NCI-H446 (cell line): ENCODE data around the gene PITPNC1.
A peak's percentile ranks its signal among the peaks of the same experiment; 100 is the strongest.
"Not testable (repeated sequence)": the region's sequence is repeated elsewhere in the genome, so short reads cannot be mapped to it uniquely, and the experiment has no call there.

Source experiments
- DNase-seq, 2 experiments: peaks; one replicate each; lab custom pipeline; 2025; lab: John Stamatoyannopoulos, UW

Gene PITPNC1

DNA sequence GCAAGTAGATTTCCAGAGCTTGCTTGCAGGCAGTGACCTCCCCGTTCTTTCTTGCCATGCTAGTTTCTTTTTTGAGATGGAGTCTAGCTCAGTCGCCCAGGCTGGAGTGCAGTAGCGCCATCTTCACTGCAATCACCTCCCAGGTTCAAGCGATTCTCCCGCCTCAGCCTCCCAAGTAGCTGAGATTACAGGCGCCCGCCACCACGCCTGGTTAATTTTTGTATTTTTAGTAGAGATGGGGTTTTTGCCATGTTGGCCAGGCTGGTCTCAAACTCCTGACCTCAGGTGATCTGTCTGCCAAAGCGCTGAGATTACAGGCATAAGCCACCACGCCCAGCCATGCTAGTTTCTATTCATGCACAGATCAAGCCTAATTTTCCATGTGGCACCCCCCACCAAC, 139.5 kb downstream of the PITPNC1 start:
- DNase-seq = not testable (repeated sequence)

DNA sequence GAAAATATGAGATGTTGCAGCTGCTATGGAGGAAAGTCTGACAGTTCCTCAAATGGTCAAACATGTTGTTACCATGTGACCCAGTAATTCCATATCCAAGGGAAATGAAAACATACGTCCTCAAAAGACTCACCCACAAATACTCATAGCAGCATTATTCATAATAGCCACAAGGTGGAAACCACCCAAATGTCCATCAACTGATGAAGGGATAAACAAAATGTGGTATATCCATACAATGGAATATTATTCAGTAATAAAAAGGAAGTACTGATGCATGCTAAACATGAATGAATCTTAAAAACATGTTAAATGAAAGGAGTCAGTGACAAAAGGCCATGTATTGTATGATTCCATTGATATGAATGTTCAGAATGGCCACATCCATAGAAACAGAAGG, 140.2 kb downstream of the PITPNC1 start:
- DNase-seq = no peak

DNA sequence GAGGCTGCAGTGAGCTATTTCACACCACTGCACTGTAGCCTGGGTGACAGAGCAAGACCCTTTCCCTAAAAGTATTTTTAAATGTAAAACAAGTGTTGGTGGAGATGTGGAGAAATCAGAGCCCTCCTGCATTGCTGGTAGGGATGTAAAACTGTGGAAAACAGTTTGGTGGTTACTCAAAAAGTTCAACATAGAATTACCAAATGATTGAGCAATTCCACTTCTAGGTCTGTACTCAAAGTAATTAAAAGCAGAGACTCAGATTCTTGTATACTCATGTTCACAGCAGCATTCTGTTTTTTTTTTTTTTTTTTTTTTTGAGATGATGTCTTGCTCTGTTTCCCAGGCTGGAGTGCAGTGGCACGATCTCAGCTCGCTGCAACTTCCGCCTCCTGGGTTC, 141.8 kb downstream of the PITPNC1 start:
- no peak for DNase-seq

DNA sequence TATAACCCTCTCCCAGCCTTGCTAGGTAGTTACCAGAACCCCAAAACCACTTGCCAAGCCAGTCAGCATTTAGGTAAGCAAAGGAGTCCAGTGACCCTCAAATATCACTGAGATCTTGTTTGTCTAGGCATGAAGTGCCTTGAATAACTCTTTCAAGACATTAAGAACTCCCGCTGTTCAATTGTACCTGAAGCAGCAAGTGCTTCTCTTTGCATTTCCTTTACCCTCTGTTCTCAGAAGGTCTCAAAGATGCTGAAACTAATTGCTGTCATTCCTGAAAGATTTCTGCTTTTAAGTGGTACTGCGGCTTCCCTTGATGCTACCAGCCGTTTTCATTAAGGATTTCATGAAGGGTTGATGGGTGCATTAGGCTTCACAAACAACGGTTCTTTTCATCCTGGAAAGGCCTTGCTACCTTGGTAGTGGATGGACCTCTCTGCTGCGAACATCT, 142.7 kb downstream of the PITPNC1 start:
- no peak for DNase-seq

DNA sequence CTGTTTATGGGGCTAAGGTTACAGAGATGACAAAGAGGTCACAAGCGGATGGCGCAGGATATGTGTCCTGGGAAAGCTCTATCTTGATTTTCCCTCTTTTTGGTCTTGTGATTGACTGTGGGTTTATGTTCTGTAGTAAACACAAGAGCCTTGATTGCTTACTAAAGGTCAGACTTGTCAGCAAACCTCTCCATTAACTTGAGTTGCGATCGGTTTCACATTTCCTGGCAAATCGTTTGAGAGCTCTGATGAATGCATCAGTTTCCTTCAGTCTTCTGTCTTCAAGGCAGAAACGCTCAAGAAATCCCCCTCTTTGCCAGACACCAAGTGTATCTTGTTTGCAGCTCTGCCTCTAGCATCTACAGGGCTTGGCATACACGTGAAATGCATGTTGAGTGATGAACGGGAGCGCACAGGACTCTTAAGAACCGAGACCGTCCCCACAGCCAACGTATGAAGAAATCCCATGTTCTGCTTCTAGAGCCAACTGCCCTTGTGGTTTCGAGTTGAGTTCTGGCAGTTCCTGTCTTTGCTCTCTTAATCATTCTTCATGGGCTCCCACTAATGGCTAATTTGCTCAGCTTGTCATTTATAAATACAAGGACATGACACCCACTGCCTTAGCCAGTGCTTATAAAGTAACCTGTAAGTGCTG, 143.3 kb downstream of the PITPNC1 start:
- DNase-seq = no peak

DNA sequence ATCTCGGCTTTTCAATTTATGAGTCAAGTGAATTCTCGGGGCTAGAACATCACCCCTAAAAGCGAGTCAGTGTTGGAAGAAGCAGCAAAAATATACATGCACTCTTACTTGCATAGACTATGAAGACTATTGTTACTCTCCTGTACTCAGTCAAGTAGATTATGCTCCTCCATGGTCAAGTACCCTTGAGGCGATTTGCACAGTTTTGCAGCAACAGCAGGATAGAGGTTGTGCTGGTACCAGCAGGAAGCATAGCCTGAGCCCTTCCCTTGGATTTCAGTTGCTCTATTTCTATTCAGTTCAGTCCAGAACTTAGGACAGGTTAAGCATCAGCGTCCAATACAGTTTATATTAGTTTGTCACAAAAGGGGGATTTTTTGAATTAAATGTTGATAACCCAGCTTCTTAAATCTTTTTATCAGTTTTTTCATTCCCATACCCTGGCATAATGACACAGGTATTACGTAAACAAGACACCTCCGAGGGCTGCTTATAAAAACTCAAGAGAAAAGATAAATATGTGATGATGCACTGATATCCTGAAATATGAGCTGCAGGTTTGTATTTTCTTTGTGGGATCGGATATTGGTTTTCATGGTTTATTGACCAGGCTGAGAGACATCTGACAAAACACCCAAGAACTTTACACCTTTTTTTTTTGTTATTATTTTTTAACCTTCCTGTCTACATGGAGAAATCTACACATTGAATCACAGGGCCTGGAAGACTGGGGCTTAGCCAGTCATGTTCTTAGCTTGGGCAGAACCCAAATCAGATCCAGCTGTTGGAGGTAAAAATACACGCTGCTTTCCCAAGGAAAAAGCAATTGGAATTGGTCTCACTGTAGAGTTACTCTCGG, 144.1 kb downstream of the PITPNC1 start:
- no peak for DNase-seq

DNA sequence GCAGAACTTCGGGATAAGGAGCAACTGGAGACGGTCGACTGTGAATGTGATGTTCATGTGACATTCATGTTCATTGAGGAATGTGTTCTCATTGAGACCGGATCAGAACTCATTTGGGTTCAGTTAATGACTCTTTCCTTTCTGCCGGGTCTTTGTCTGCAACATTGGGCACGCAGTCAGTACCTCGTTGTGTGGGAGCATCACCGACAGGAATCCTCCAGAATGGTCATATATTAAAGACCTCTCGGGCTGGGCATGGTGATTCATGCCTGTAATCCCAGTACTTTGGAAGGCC, 144.6 kb downstream of the PITPNC1 start:
- no peak for DNase-seq

DNA sequence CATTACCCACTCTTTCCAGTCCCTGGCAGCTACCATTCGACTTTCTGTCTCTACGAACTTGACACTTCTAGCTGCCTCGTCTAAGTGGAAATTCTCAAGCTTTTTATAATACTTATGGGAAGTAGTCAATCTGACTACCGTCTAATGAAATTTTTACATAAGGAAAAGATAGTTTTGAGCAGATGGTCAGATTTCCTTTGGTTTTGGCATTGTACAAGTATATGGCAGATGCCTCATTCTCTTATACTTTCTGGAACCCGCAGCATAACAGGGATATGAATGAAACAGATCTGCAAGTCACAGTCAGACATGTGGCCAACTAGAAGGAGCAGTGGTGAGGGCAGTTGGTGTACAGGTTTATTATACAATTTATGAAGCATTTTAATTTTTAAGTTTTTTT, 146.0 kb downstream of the PITPNC1 start:
- DNase-seq = peak; percentile 25 to 72

DNA sequence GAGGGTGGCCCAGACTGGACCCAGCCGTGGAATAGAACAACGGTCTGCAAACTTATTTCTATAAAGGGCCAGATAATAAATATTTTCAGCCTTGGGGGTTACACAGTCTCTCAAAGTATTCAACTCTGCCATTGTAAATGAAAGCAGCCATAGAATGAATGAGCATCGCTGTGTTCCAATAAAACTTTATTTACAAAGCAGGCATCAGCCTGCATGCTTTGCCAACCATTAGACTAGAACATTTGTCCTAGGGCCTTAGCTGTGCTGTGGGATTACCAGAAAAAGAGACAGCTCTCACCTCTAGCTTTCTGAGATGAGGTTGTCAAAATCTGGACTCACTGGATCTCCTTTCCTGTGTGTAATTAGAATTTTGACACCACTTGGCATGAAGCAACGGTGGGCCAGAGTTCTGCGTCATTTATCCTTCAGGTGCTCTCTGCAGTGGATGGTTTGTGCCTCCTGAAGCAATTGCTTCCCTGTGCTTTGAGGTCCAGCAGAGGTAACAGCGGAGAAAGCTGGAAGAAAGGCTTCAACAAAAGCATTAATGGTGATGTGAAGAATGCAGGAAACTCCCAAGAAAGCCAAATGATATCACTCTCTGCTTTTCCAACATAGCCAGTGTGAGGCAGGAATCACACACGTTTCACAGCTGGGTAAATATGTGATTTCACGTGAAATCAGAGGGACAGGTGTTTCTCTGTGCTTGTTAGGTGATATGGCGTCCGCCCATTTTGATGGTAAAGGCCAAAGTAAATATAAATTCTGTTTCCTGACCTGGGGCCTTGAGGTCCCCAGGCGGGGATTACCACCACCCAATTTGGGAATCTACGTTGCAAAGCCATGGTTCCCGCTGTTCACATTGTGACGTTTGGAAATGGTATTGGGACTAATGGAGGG, 148.4 kb downstream of the PITPNC1 start:
- no peak for DNase-seq

DNA sequence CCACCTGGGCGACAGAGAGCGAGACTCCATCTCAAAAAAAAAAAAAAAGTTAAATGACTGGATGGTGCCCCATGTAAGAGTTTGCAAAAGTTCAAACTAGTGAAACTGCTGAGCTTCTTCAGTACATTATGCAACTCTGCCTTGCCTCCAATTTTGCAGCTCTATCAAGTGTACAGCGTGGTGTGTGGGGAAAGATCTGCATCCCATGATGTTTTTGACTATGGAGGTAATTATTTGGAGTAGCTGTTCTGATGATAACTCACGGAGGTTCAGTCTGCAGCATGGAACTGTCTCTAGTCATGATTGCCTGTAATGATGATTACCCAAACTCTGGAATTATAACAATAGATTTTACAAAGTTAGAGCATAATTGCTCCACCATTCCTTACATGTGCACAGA, 149.6 kb downstream of the PITPNC1 start:
- no peak for DNase-seq

DNA sequence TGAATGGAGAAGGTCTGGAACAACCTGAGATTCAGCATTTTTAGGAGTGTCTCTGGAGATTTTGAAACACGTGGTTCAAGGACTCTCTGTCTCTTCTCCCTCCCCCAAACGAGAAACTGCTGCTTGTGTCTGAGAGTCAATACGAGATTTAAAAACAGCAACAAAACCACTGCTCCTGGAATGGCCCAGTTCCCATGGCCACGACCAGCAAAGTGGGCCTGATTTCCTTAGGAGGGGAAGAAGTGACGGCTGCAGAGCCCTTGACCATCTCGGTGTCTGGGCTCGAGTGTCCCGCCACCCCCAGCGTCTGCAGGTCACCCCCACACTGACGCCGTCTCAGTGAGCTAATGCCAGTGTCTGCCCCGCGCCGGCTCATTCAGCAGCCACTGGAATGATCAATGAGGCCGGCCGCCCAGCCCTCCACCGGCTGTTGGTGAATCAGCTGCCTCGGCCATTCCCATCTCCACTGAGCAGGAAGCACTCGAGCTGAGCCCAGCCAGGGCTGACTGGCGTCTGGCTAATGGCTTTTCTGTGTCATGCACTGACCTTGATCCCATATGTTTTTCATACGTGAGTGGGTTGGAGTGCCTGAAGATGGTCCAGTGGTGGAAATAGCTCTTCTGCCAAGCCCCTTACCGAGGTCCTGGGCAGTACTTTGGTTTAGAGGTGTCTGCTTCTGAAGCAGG, 151.8 kb downstream of the PITPNC1 start:
- peak in 1 of 2 experiments; percentile 65 for DNase-seq

DNA sequence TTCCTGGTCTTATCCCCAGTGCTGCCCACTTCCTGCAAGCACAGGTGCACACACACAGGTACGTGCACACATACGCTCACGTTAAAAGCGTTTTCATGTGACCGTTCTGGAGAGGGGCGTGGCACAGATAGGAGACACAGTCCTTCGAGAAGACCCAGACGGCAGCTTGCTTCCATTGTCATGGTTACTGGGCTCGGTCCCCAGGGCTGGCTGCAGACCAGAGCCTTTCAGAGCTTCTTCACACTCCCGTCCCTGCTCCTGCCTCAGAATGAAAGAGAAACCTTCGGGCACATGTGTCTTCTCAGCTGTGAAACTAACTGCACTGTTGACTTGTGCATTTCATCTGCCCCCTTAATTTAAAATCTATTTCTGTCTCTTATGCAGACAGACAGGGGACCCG, 154.2 kb downstream of the PITPNC1 start:
- DNase-seq = peak; percentile 36 to 78

DNA sequence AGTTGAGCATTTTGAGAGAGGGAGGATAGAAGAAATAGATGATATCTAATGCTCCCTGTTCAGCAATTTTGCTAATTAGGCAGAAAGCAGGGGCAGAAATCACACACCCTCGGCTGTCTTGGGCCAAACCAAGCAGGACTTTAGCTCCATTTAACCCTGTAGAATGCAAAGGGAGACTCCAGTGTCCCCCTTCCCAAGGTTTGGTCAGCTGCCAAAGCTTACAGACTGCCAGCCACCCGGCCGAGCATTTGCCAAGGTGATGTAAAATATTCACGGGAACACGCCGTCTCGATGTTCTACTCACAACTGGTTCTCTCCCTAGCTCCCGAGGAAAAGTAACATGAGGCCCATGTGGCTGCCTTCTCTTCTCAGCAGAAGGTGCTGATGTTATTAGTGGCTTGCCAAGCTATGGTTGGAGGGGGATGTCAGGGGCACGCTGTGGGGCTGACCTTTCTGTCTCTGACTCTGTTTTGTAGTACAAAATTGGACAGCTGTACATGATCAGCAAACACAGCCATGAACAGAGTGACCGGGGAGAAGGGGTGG, 155.3 kb downstream of the PITPNC1 start:
- peak; percentile 23 to 80 for DNase-seq

DNA sequence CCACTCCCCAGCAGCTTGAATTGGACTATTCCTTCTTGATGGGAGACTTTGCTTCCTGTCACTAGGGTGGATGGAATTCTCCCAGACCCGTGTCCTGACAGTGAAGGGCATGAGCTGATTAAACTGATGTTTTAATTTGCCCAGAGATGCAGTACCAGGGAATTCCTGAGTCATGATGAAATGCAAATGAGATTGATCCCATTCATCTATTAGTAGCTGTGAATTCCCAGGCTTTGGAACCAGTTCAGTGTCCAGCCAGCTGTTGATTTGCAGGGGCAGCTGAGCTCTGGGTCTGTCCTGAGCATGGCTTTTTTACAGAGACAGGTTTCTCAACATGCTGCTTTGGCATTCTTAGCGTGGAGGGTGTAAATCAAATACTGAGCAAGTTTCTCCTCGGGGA, 157.9 kb downstream of the PITPNC1 start:
- DNase-seq = no peak

DNA sequence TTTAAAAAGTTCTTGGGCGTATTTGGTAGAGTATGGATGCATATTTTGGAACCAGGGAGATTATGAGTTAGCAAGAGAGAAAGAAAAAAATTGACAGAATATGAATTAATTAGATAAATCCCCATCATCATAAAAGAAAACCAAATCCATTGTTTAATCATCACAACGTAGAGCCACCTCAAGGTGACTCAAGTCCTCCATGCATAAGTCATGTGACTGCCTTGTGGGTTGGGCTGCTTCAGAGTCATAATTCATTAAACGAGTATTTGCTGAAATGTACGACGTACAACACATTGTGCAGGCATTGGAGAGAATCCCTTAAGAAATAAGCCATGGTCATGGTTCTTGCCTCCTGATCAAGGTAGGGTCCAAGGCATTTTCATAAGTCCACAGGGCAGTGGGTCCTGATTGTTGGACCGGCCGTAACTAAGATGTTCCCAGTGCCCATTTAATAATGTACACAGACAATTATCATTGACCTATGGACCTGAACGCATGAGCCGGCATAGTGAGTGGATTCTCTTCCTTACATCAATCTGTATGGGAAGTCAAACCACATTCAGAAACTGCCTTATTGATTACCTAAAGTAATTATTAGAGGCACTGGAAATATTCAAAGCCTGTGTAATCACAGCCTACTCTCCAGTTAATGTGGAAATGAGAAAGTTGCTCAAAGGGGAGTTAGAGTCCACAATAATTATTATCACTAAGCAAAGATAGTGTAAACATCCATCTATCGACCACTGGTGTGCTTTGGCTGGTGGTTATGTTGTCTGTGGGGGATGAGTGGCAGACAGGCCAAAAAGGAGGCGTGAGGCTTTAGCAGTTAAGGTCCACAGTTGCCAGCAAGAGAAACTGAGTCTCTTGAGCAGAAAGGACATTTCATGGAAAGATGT, 165.4 kb downstream of the PITPNC1 start:
- DNase-seq = no peak

DNA sequence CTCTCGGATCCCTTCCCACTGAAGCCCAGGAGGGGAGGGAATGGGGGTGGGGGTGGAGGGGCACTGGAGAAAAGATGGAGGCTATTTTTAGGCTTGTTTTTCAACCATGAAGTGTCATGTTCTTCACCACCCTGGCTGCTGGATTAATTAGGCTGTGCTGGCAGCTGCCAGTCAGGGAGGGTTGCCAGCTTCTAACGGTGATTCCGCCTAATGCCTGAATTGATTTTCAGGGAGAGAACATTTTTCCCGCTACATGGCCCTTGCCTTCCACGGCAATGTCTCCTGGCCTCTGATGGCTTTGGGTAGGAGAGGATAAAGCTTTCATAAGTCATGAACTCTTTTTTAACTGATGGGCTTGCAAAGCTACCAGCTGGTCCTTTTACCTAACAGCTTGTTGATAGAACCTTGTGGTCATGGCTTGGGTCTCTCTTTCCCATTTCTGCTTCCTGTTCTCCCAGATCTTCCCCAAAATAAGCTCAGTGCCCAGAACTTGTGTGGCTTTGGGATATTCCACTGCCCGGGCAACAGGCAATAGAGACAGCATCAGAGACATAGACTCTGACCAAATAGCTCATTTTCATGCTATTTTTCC, 167.4 kb downstream of the PITPNC1 start:
- DNase-seq = peak; percentile 68 to 93

DNA sequence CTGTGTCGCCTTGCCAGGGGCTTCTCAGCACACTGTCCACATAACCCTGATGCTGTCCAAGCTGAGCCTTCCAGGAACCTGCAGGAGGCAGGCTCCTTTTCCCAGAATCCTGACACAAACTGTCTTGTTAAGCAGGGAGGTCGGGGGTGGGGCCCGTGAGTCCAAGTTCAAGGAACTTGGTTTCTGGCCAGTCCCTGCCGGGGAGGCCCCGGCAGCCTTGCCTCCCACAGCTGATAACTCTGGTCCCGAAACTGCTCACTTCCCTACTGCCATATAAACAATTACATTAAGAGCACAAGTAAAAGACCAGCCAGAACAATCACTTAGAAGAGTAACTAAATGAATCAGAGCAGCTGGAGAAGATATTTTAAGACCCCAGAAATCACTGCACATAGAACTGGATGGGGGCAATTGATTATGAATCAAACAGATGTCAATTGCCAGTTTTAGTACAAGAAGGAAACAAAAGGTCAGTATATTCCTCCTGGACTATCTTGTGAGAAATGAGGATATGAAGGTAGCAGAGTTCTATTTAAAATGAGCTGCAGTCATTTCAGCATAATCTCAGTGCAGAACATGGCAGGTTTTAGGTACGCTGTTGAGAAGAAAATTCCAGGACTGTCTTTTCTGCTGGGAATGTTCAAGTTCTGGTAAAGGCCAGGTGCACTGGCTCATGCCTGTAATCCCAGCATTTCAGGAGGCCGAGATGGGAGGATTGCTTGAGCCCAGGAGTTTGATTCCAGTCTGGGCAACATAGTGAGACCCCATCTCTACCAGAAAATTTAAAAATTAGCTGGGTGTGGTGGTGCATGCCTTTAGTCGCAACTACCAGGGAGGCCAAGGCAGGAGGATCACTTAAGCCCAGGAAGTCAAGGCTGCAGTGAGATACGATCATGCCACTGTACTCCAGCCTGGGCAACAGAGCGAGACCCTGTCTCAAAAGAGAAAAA, 169.8 kb downstream of the PITPNC1 start:
- DNase-seq = peak in 1 of 2 experiments; percentile 46

DNA sequence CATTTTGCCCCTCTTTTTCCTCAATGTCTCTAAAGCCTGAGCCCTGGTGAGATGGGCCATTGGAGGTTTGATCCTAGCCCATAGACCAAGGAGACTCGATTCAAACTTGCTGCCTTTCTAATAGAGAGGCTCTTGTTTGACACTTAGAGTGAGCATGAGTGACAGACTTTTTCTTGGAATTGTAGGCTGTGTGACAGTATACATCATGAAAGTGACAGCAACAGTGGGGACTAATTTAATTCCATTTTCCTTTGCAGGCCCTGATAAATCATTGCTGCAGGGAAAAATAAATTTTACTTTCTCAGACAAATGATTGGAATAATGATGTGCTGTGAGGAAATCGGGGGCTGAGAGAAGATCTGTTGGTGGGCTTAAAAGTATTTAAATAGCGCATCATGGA, 171.6 kb downstream of the PITPNC1 start:
- no peak for DNase-seq

DNA sequence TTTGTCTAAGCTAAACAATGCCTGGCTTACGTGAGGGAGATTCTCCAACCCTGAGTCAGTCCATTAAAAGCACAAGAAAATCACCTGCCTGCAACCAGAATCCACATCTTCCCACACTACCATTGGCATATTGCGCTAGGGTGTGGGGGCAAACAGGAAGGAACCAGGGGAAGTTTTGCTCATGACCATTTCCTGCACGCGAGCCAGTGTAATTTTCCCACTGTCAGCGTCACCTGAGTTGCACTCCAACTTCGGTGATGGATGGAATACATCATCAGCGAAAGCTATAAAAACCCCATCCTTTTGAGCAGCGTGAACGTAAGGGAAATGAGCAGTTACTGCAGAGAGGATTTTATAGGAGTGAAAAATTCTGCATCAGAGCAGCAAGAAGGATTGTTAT, 172.7 kb downstream of the PITPNC1 start:
- DNase-seq = no peak
